ENCODE measurements around the gene ZNF771. TPM values are rescaled to one million over a fixed set of nuclear protein-coding genes. Genes with fewer than 3 reads are reported as not detected.

ZNF771 gene
- total RNA-seq, 4 donors from 2014 or later, result 7.4 to 28.1 (median 15.1) TPM

GRCh38 chr16:30406795-30407101, 658 bp upstream of the ZNF771 start:
- Histone ChIP-seq H3K36me3 (no peaks in the 10 kb centered on the region), H3K4me3 (peak overlapping the region in 3 of 4 donors; percentile 45 to 75 (median 53)), H3K4me1 (peaks cover 12 to 30% (median 24%) of the 10 kb centered on the region in 4 donors), H3K27me3 (no peaks in the 10 kb centered on the region), H3K9me3 (no peaks in the 10 kb centered on the region), H3K27ac (peak overlapping the region; percentile 77 to 95 (median 90))
- no peak for TF ChIP-seq CTCF (IDR thresholded peaks at IDR 0.05)
- TF ChIP-seq POLR2A (IDR thresholded peaks at IDR 0.05), result no peak
- no peak for TF ChIP-seq EP300 (IDR thresholded peaks at IDR 0.05; ENCODE audit: low read depth)
- TF ChIP-seq POLR2AphosphoS5 (IDR thresholded peaks at IDR 0.05), result no peak
- in situ Hi-C loops (cut with MboI; ENCODE audit: low pct_ligation_motif_present in 1 of 4, low pct_unique_long_range_greater_than_20kb in 1 of 4, low sequenced_read_pairs in 3 of 4) (loop anchor here (25.0 kb wide), 2 partner anchors 294 to 319 kb away; partner anchors contain the start of genes GDPD3 (in 2 of the 4), MAPK3 (in 2 of the 4), PPP4C (in 2 of the 4) and TBX6 (in 2 of the 4)), intact Hi-C loops (cut with DNase I; ENCODE audit: low total_unique reads) (no loop called here)
- WGBS, 2 donors (ENCODE audit: low coverage in 1 of 2), result 0 to 20% methylated on average over 7 to 14 of the region's 14 CpGs
- DNase-seq, result no peak

GRCh38 chr16:30407804-30408534, 563 bp downstream of the ZNF771 start:
- 0 to 11% methylated on average over 2 to 18 of the region's 19 CpGs for WGBS, 2 donors (ENCODE audit: low coverage in 1 of 2)
- Histone ChIP-seq H3K36me3 (no peaks in the 10 kb centered on the region), H3K27ac (peak overlapping the region; percentile 77 to 95 (median 90)), H3K4me1 (peaks cover 12 to 30% (median 23%) of the 10 kb centered on the region in 4 donors), H3K27me3 (no peaks in the 10 kb centered on the region), H3K4me3 (peak overlapping the region; percentile 45 to 75 (median 60)), H3K9me3 (no peaks in the 10 kb centered on the region)
- in situ Hi-C loops (cut with MboI; ENCODE audit: low pct_ligation_motif_present in 1 of 4, low pct_unique_long_range_greater_than_20kb in 1 of 4, low sequenced_read_pairs in 3 of 4) (loop anchor here (25.0 kb wide), 2 partner anchors 296 to 321 kb away; partner anchors contain the start of genes GDPD3 (in 2 of the 4), MAPK3 (in 2 of the 4), PPP4C (in 2 of the 4) and TBX6 (in 2 of the 4)), intact Hi-C loops (cut with DNase I; ENCODE audit: low total_unique reads) (no loop called here)
- DNase-seq, result no peak
- TF ChIP-seq POLR2AphosphoS5 (IDR thresholded peaks at IDR 0.05), result no peak
- TF ChIP-seq POLR2A (IDR thresholded peaks at IDR 0.05), result no peak
- no peak for TF ChIP-seq CTCF (IDR thresholded peaks at IDR 0.05)
- TF ChIP-seq EP300 (IDR thresholded peaks at IDR 0.05; ENCODE audit: low read depth), result no peak

GRCh38 chr16:30409125-30410060, 2.0 kb downstream of the ZNF771 start:
- TF ChIP-seq EP300 (IDR thresholded peaks at IDR 0.05; ENCODE audit: low read depth), result no peak
- peak; percentile 89 to 96 (median 94) for TF ChIP-seq CTCF (IDR thresholded peaks at IDR 0.05)
- WGBS, 2 donors (ENCODE audit: low coverage in 1 of 2), result 40 to 80% methylated on average over 5 to 15 of the region's 15 CpGs
- intact Hi-C loops (cut with DNase I; ENCODE audit: low total_unique reads), result no loop called here
- Histone ChIP-seq H3K4me1 (peaks cover 12 to 30% (median 23%) of the 10 kb centered on the region in 4 donors), H3K4me3 (no peak overlapping the region), H3K27me3 (no peaks in the 10 kb centered on the region), H3K9me3 (no peaks in the 10 kb centered on the region), H3K36me3 (no peaks in the 10 kb centered on the region), H3K27ac (peak overlapping the region; percentile 39 to 49 (median 42))
- peak; percentile 95 for DNase-seq
- in situ Hi-C loops (cut with MboI; ENCODE audit: low pct_ligation_motif_present in 1 of 4, low pct_unique_long_range_greater_than_20kb in 1 of 4, low sequenced_read_pairs in 3 of 4), result loop anchor here (25.0 kb wide), 2 partner anchors 297 to 322 kb away; partner anchors contain the start of genes GDPD3 (in 2 of the 4), MAPK3 (in 2 of the 4), PPP4C (in 2 of the 4) and TBX6 (in 2 of the 4)

Data from transverse colon (tissue), 4 donors.